IMR-90 (cell line): ENCODE data around the gene IRF4. TPM values are rescaled to one million over a fixed set of nuclear protein-coding genes. Genes with fewer than 3 reads are reported as not detected.

Source experiments
- ATAC-seq: fragments of 200-7000 bp; cut with Tn5 transposase; 2 replicates; pipeline ENCODE4 v1.9.1; 2020; ENCODE audit warnings: low read depth, mild to moderate bottlenecking, moderate library complexity
- BruUV-seq: library from RNA; stranded (reverse); fragments of 400-500 nt; replicated peaks from 2 replicates; lab custom pipeline; 2021; lab: Mats Ljungman, UMichigan
- CTCF ChIA-PET: fragments of 300-600 bp; formaldehyde crosslinking; extraction: SDS; loops from one replicate; lab custom pipeline; 2021; ENCODE audit warnings: antibody characterized with exemption; lab: Yijun Ruan, JAX
- POLR2A ChIA-PET: fragments of 300-600 bp; sonication (Branson Sonifier 250); formaldehyde crosslinking; loops from one replicate; lab custom pipeline; 2022; ENCODE audit warnings: antibody characterized with exemption; ENCODE audit not compliant: unreplicated experiment; lab: Charles Lee
- DNase-seq: peaks from one replicate; pipeline ENCODE4 v3.0.0; 2013
- H2AFZ ChIP-seq: replicated peaks from 2 replicates; pipeline ENCODE3; 2013; ENCODE audit warnings: low read length, mild to moderate bottlenecking; ENCODE audit not compliant: poor library complexity
- H2AK5ac ChIP-seq: 2 replicates; pipeline ENCODE4 v1.6.1; 2013; ENCODE audit warnings: low read depth, low read length, inconsistent platforms
- H2AK9ac ChIP-seq: replicated peaks from 2 replicates; pipeline ENCODE3; 2013; ENCODE audit warnings: mild to moderate bottlenecking, low read depth, low read length, moderate library complexity; ENCODE audit not compliant: poor library complexity
- H2BK120ac ChIP-seq: 2 replicates; pipeline ENCODE4 v1.6.1; 2013; ENCODE audit warnings: low read depth, low read length, inconsistent platforms
- H2BK15ac ChIP-seq: 3 replicates; pipeline ENCODE4 v1.6.1; 2013; ENCODE audit warnings: low read depth, low read length, inconsistent platforms
- H2BK20ac ChIP-seq: 2 replicates; pipeline ENCODE4 v1.6.1; 2013; ENCODE audit warnings: low read depth, mild to moderate bottlenecking, inconsistent platforms, low read length, moderate library complexity
- H2BK5ac ChIP-seq: 2 replicates; pipeline ENCODE4 v1.6.1; 2013; ENCODE audit warnings: mild to moderate bottlenecking, low read depth, low read length, inconsistent platforms; ENCODE audit not compliant: poor library complexity, severe bottlenecking
- H3K14ac ChIP-seq: replicated peaks from 2 replicates; pipeline ENCODE4 v1.6.1; 2013; ENCODE audit warnings: low read depth, low read length, inconsistent platforms
- H3K18ac ChIP-seq: 2 replicates; pipeline ENCODE4 v1.6.1; 2013; ENCODE audit warnings: low read depth, low read length, control low read depth
- H3K23ac ChIP-seq: 2 replicates; pipeline ENCODE4 v1.6.1; 2013; ENCODE audit warnings: low read depth, low read length, inconsistent platforms
- H3K27ac ChIP-seq: 2 replicates; pipeline ENCODE4 v1.5.1; 2013; ENCODE audit warnings: mild to moderate bottlenecking, control low read depth, low read length; ENCODE audit not compliant: insufficient read depth
- H3K27me3 ChIP-seq: 2 replicates; pipeline ENCODE4 v1.6.1; 2013; ENCODE audit warnings: low read length; ENCODE audit not compliant: control insufficient read depth, insufficient read depth
- H3K36me3 ChIP-seq: 2 replicates; pipeline ENCODE4 v1.6.1; 2013; ENCODE audit warnings: low read length, mixed read lengths; ENCODE audit not compliant: control insufficient read depth, insufficient read depth
- H3K4ac ChIP-seq: 2 replicates; pipeline ENCODE4 v1.6.1; 2013; ENCODE audit warnings: low read depth, low read length, inconsistent platforms
- H3K4me1 ChIP-seq: 2 replicates; pipeline ENCODE4 v1.6.1; 2013; ENCODE audit warnings: low read length, mixed read lengths; ENCODE audit not compliant: control insufficient read depth, insufficient read depth
- H3K4me2 ChIP-seq: 2 replicates; pipeline ENCODE4 v1.6.1; 2013; ENCODE audit warnings: low read depth, mild to moderate bottlenecking, control low read depth, low read length, moderate library complexity
- H3K4me3 ChIP-seq: 2 replicates; pipeline ENCODE4 v1.5.1; 2013; ENCODE audit warnings: low read depth, mild to moderate bottlenecking, control low read depth, low read length, moderate library complexity; ENCODE audit not compliant: insufficient read depth
- H3K56ac ChIP-seq: 2 replicates; pipeline ENCODE4 v1.6.1; 2013; ENCODE audit warnings: low read length, inconsistent platforms; ENCODE audit not compliant: insufficient read depth; ENCODE audit errors: extremely low read depth
- H3K79me1 ChIP-seq, 2 experiments: 2 replicates each; pipeline ENCODE4 v1.6.1; 2013; ENCODE audit warnings: low read length in 2 of 2, inconsistent platforms in 1 of 2, low read depth in 1 of 2
- H3K9ac ChIP-seq: 2 replicates; pipeline ENCODE4 v1.6.1; 2013; ENCODE audit warnings: low read depth, low read length, control low read depth
- H3K9me1 ChIP-seq: 2 replicates; pipeline ENCODE4 v1.6.1; 2013; ENCODE audit warnings: low read length, inconsistent platforms; ENCODE audit not compliant: insufficient read depth
- H3K9me3 ChIP-seq: 2 replicates; pipeline ENCODE4 v1.6.1; 2013; ENCODE audit warnings: low read length; ENCODE audit not compliant: control insufficient read depth, insufficient read depth
- H4K20me1 ChIP-seq: 2 replicates; pipeline ENCODE4 v1.6.1; 2013; ENCODE audit warnings: low read length, inconsistent platforms; ENCODE audit not compliant: insufficient read depth
- H4K5ac ChIP-seq: 2 replicates; pipeline ENCODE4 v1.6.1; 2013; ENCODE audit warnings: mild to moderate bottlenecking, low read depth, low read length, control low read depth
- H4K8ac ChIP-seq, 2 experiments: 2 replicates each; pipeline ENCODE4 v1.6.1; 2013; ENCODE audit warnings: low read depth in 2 of 2, low read length in 2 of 2, control low read depth in 1 of 2, inconsistent platforms in 1 of 2
- H4K91ac ChIP-seq: 2 replicates; pipeline ENCODE4 v1.6.1; 2013; ENCODE audit warnings: low read depth, low read length, inconsistent platforms; ENCODE audit not compliant: insufficient read depth
- FOS ChIP-seq: fragments of 150-350 bp; IDR thresholded peaks from 2 replicates; pipeline ENCODE4 v1.6.1; 2016; ENCODE audit warnings: low read depth, low read length
- MAFK ChIP-seq: IDR thresholded peaks from 2 replicates; pipeline ENCODE4 v1.6.1; 2012; ENCODE audit warnings: low read depth, low read length, improper control_type of control experiment
- WGBS, 2 experiments: methylation state at CpG; one replicate each; pipeline versions ENCODE4 v1.1.5 to v1.1.7; 2013; ENCODE audit warnings: missing lambda C conversion rate in 2 of 2; ENCODE audit not compliant: insufficient read length in 1 of 2; ENCODE audit errors: extremely low coverage in 2 of 2; 5-methylcytosine and 5-hydroxymethylcytosine counted together
- dilution Hi-C: fragments of 300-500 bp; cut with HindIII; formaldehyde crosslinking; loops from one replicate; pipeline ENCODE4 v1.14.3; 2018; ENCODE audit warnings: low sequenced_read_pairs; ENCODE audit not compliant: unreplicated experiment
- in situ Hi-C: fragments of 300-500 bp; cut with MboI; formaldehyde crosslinking; loops from 3 replicates; pipeline ENCODE4 v1.14.3; 2019; ENCODE audit warnings: low sequenced_read_pairs, inconsistent platforms, mixed read lengths
- intact Hi-C: fragments of 100-400 bp; cut with micrococcal nuclease; formaldehyde crosslinking; loops from 2 replicates; pipeline ENCODE4 v1.10.0; 2022
- polyA plus RNA-seq, 3 experiments: library from polyadenylated mRNA; depleted of rRNA; stranded (reverse); fragments of >200 nt; gene quantifications; 2 replicates each; pipeline ENCODE4 v1.2.3, GENCODE V29; 2012; ENCODE audit warnings: low replicate concordance in 1 of 3
- total RNA-seq: library from RNA; depleted of rRNA; stranded (reverse); fragments of >200 nt; gene quantifications from 2 replicates; pipeline ENCODE4 v1.2.3, GENCODE V29; 2012

IRF4 gene
- total and polyA plus RNA-seq, 2 of the 4 experiments (the other 2 are of a cell fraction) = not detected

DNA sequence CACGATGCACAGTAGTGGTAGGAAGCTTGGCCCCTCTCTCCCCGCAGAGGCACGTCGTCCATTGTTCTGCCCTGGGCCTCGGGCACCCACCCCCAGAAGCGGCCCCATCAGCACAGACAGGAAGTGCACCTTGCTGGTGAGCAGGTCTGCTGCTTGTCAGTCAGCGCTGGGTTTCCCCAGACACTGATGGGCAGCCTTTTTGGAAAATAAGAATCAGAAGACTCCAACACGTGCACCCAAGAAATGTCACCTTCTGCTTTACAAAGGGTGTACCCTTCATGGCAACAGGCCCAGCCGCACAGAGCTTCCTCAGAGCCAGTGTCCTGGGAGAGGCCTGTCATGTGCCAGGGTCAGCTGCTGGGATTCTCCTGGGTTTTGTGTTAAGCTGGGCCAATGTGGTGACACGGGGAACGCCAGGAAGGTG lies 34.7 kb upstream of the IRF4 start:
- no peak overlapping the region for H2BK15ac ChIP-seq
- no peak overlapping the region for H3K9ac ChIP-seq
- in situ Hi-C loops (no loop called here), dilution Hi-C loops (no loop called here), intact Hi-C loops (no loop called here)
- no peaks in the 10 kb centered on the region for H3K27me3 ChIP-seq
- H2AK9ac ChIP-seq = no peak overlapping the region
- no peak for TF ChIP-seq FOS
- TF ChIP-seq MAFK = no peak
- H3K4me2 ChIP-seq = no peak overlapping the region
- CTCF ChIA-PET = no interaction called here
- POLR2A ChIA-PET = no interaction called here
- no peak overlapping the region for H2BK20ac ChIP-seq
- DNase-seq = no peak
- peaks cover 12% of the 10 kb centered on the region; the same call in 1 of the 2 replicates for H3K9me3 ChIP-seq
- no TSS peak for BruUV-seq
- H3K36me3 ChIP-seq = no peaks in the 10 kb centered on the region
- no peaks in the 10 kb centered on the region for H3K9me1 ChIP-seq
- no peak overlapping the region for H3K18ac ChIP-seq
- H3K14ac ChIP-seq = no peak overlapping the region
- no peak overlapping the region for H2BK120ac ChIP-seq
- no peak overlapping the region for H2AK5ac ChIP-seq
- H4K5ac ChIP-seq = no peak overlapping the region
- H3K4me3 ChIP-seq = no peak overlapping the region
- no peak overlapping the region for H3K27ac ChIP-seq
- H3K4ac ChIP-seq = no peak overlapping the region
- H2AFZ ChIP-seq = no peak overlapping the region
- no peak overlapping the region for H3K56ac ChIP-seq
- no peak overlapping the region for H2BK5ac ChIP-seq
- WGBS, 2 experiments = 69% methylated on average over 11 of the region's 11 CpGs; no CpG with 5 or more reads in 1 of the 2 experiments
- ATAC-seq = no peak
- H4K8ac ChIP-seq = no peak overlapping the region
- no peaks in the 10 kb centered on the region for H3K4me1 ChIP-seq
- H3K23ac ChIP-seq = no peak overlapping the region
- H4K20me1 ChIP-seq = no peaks in the 10 kb centered on the region
- H3K79me1 ChIP-seq = no peaks in the 10 kb centered on the region
- H4K91ac ChIP-seq = no peak overlapping the region
